HEK293 (cell line): ENCODE data around the gene BMP5.

Experiments used
- SP2 ChIP-seq: fragments of 450-650 bp; formaldehyde crosslinking; IDR thresholded peaks from 2 replicates; pipeline ENCODE4 v1.5.1; 2016; ENCODE audit warnings: missing biosample characterization, missing genetic modification characterization
- TF ChIP-seq, protein P1 (sequence below): fragments of 450-650 bp; formaldehyde crosslinking; IDR thresholded peaks from 2 replicates; pipeline ENCODE4 v1.5.1; 2016; ENCODE audit warnings: missing biosample characterization, missing genetic modification characterization
- TF ChIP-seq, protein P2 (sequence below): fragments of 450-650 bp; formaldehyde crosslinking; IDR thresholded peaks from 2 replicates; pipeline ENCODE4 v1.5.1; 2016; ENCODE audit warnings: missing biosample characterization, missing genetic modification characterization
- TF ChIP-seq, protein P3 (sequence below): fragments of 450-650 bp; formaldehyde crosslinking; IDR thresholded peaks from 2 replicates; pipeline ENCODE4 v1.5.1; 2016; ENCODE audit warnings: missing biosample characterization, missing genetic modification characterization

DNA sequence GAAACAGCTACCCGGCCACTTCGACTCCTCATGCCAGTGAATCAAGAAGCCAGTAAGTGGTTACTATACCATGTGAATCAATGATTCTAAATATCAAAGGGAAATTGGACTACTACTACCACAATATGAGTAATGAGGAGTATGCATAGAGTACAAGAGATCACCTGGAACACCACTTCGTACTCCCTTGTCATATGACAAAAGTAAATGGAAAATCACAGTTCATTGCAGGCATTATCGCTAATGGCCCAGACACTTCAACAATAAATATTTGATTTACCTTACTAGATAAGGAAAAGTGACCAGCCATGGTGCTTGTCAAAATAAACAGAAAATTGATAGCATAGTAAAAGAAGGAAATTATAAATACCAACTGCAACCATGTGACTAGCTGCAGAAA lies 73.1 kb downstream of the BMP5 start:
- TF ChIP-seq, protein P1, sequence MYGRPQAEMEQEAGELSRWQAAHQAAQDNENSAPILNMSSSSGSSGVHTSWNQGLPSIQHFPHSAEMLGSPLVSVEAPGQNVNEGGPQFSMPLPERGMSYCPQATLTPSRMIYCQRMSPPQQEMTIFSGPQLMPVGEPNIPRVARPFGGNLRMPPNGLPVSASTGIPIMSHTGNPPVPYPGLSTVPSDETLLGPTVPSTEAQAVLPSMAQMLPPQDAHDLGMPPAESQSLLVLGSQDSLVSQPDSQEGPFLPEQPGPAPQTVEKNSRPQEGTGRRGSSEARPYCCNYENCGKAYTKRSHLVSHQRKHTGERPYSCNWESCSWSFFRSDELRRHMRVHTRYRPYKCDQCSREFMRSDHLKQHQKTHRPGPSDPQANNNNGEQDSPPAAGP (tag by site-specific recombination), result no peak
- TF ChIP-seq SP2 (tag by site-specific recombination), result no peak
- TF ChIP-seq, protein P2, sequence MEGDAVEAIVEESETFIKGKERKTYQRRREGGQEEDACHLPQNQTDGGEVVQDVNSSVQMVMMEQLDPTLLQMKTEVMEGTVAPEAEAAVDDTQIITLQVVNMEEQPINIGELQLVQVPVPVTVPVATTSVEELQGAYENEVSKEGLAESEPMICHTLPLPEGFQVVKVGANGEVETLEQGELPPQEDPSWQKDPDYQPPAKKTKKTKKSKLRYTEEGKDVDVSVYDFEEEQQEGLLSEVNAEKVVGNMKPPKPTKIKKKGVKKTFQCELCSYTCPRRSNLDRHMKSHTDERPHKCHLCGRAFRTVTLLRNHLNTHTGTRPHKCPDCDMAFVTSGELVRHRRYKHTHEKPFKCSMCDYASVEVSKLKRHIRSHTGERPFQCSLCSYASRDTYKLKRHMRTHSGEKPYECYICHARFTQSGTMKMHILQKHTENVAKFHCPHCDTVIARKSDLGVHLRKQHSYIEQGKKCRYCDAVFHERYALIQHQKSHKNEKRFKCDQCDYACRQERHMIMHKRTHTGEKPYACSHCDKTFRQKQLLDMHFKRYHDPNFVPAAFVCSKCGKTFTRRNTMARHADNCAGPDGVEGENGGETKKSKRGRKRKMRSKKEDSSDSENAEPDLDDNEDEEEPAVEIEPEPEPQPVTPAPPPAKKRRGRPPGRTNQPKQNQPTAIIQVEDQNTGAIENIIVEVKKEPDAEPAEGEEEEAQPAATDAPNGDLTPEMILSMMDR (tag by site-specific recombination), result no peak
- TF ChIP-seq, protein P3, sequence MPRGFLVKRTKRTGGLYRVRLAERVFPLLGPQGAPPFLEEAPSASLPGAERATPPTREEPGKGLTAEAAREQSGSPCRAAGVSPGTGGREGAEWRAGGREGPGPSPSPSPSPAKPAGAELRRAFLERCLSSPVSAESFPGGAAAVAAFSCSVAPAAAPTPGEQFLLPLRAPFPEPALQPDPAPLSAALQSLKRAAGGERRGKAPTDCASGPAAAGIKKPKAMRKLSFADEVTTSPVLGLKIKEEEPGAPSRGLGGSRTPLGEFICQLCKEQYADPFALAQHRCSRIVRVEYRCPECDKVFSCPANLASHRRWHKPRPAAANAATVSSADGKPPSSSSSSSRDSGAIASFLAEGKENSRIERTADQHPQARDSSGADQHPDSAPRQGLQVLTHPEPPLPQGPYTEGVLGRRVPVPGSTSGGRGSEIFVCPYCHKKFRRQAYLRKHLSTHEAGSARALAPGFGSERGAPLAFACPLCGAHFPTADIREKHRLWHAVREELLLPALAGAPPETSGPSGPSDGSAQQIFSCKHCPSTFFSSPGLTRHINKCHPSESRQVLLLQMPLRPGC (tag by site-specific recombination), result no peak
